NT2/D1 (cell line): Measurements from ENCODE around the gene CPNE5.

ENCODE experiments used
- DNase-seq: peaks from one replicate; pipeline ENCODE4 v3.0.0-alpha.2; 2011; ENCODE audit warnings: low read depth, low spot score
- H3K27me3 ChIP-seq: 2 replicates; pipeline ENCODE4 v1.6.0; 2011; ENCODE audit warnings: mild to moderate bottlenecking; ENCODE audit not compliant: insufficient read length, insufficient read depth
- H3K36me3 ChIP-seq: 2 replicates; pipeline ENCODE4 v1.6.1; 2011; ENCODE audit warnings: mild to moderate bottlenecking, low read length, mixed read lengths; ENCODE audit not compliant: insufficient read depth, insufficient read length
- H3K4me1 ChIP-seq: 2 replicates; pipeline ENCODE4 v1.5.1; 2011; ENCODE audit not compliant: insufficient read depth, insufficient read length
- H3K4me3 ChIP-seq: 2 replicates; pipeline ENCODE4 v1.5.1; 2011; ENCODE audit warnings: low read depth; ENCODE audit not compliant: insufficient read length
- H3K9ac ChIP-seq: 2 replicates; pipeline ENCODE4 v1.6.0; 2011; ENCODE audit warnings: low read depth; ENCODE audit not compliant: insufficient read length
- H3K9me3 ChIP-seq: 2 replicates; pipeline ENCODE4 v1.5.1; 2011; ENCODE audit warnings: mild to moderate bottlenecking, low read length; ENCODE audit not compliant: insufficient read depth
- SUZ12 ChIP-seq: IDR thresholded peaks from 2 replicates; pipeline ENCODE4 v1.6.1; 2011; ENCODE audit not compliant: insufficient read length, insufficient read depth; ENCODE audit errors: extremely low read depth
- YY1 ChIP-seq: IDR thresholded peaks from 2 replicates; pipeline ENCODE4 v1.6.1; 2011; ENCODE audit not compliant: insufficient read length, insufficient read depth
- ZNF274 ChIP-seq: IDR thresholded peaks from 2 replicates; pipeline ENCODE4 v1.6.1; 2011; ENCODE audit warnings: mild to moderate bottlenecking, low read depth, low read length

Gene CPNE5

GRCh38 chr6:36743032-36743431 is 96.2 kb downstream of the CPNE5 start:
- Histone ChIP-seq H3K4me3 (no peak overlapping the region), H3K9me3 (no peaks in the 10 kb centered on the region; the same call in 1 of the 2 replicates), H3K4me1 (peaks cover 2% of the 10 kb centered on the region), H3K36me3 (no peaks in the 10 kb centered on the region), H3K27me3 (no peaks in the 10 kb centered on the region), H3K9ac (no peak overlapping the region)
- no peak for DNase-seq
- no peak for TF ChIP-seq ZNF274

GRCh38 chr6:36742146-36742545 is 97.1 kb downstream of the CPNE5 start:
- Histone ChIP-seq H3K4me1 (peaks cover 2% of the 10 kb centered on the region), H3K9me3 (no peaks in the 10 kb centered on the region), H3K9ac (no peak overlapping the region), H3K36me3 (no peaks in the 10 kb centered on the region), H3K4me3 (no peak overlapping the region), H3K27me3 (no peaks in the 10 kb centered on the region)
- DNase-seq, result no peak
- TF ChIP-seq SUZ12 (no peak), ZNF274 (no peak), YY1 (no peak)

GRCh38 chr6:36740818-36741179 is 98.4 kb downstream of the CPNE5 start:
- Histone ChIP-seq H3K27me3 (no peaks in the 10 kb centered on the region), H3K4me3 (no peak overlapping the region), H3K9me3 (no peaks in the 10 kb centered on the region), H3K9ac (no peak overlapping the region), H3K4me1 (peaks cover 2% of the 10 kb centered on the region), H3K36me3 (no peaks in the 10 kb centered on the region)
- TF ChIP-seq SUZ12, result no peak
- no peak for TF ChIP-seq YY1
- TF ChIP-seq ZNF274, result no peak
- DNase-seq, result no peak

GRCh38 chr6:36739947-36740817 is 99.1 kb downstream of the CPNE5 start:
- no peak overlapping the region for H3K9ac ChIP-seq
- no peaks in the 10 kb centered on the region for H3K27me3 ChIP-seq
- no peak for TF ChIP-seq YY1
- TF ChIP-seq SUZ12, result no peak
- TF ChIP-seq ZNF274, result no peak
- no peak overlapping the region for H3K4me3 ChIP-seq
- DNase-seq, result no peak
- no peaks in the 10 kb centered on the region for H3K36me3 ChIP-seq
- H3K4me1 ChIP-seq, result peaks cover 6% of the 10 kb centered on the region
- H3K9me3 ChIP-seq, result no peaks in the 10 kb centered on the region

- TF ChIP-seq YY1 (no peak), SUZ12 (no peak), ZNF274 (no peak)
- H3K9me3 ChIP-seq, result no peaks in the 10 kb centered on the region
- no peak overlapping the region for H3K9ac ChIP-seq
- no peak overlapping the region for H3K4me3 ChIP-seq
- peaks cover 11% of the 10 kb centered on the region for H3K4me1 ChIP-seq
- H3K36me3 ChIP-seq, result no peaks in the 10 kb centered on the region
- DNase-seq, result no peak
- no peaks in the 10 kb centered on the region for H3K27me3 ChIP-seq
These were observed 101.1 kb downstream of the CPNE5 start for GRCh38 chr6:36738108-36738507.

GRCh38 chr6:36737043-36737785 is 102.0 kb downstream of the CPNE5 start:
- Histone ChIP-seq H3K27me3 (no peaks in the 10 kb centered on the region), H3K9ac (no peak overlapping the region), H3K4me3 (no peak overlapping the region), H3K36me3 (no peaks in the 10 kb centered on the region), H3K9me3 (no peaks in the 10 kb centered on the region), H3K4me1 (peaks cover 10% of the 10 kb centered on the region)
- TF ChIP-seq SUZ12 (no peak), YY1 (no peak), ZNF274 (no peak)
- DNase-seq, result no peak

GRCh38 chr6:36735110-36736071 is 103.9 kb downstream of the CPNE5 start:
- Histone ChIP-seq H3K4me3 (no peak overlapping the region), H3K9ac (no peak overlapping the region), H3K4me1 (peaks cover 14% of the 10 kb centered on the region), H3K27me3 (no peaks in the 10 kb centered on the region), H3K9me3 (no peaks in the 10 kb centered on the region), H3K36me3 (no peaks in the 10 kb centered on the region)
- TF ChIP-seq YY1, result no peak
- no peak for TF ChIP-seq SUZ12
- no peak for TF ChIP-seq ZNF274
- no peak for DNase-seq
